CD4-positive, alpha-beta T cell treated with Interleukin-1 beta for 1 hour (primary cell): ENCODE data around the gene OR2V1.
"Not testable (repeated sequence)": the region's sequence is repeated elsewhere in the genome, so short reads cannot be mapped to it uniquely, and the experiment has no call there.

Source experiments
- DNase-seq, 2 donors: peaks; one replicate each; pipeline ENCODE4 v3.0.0-alpha.2; 2020 to 2022

OR2V1 gene

DNA sequence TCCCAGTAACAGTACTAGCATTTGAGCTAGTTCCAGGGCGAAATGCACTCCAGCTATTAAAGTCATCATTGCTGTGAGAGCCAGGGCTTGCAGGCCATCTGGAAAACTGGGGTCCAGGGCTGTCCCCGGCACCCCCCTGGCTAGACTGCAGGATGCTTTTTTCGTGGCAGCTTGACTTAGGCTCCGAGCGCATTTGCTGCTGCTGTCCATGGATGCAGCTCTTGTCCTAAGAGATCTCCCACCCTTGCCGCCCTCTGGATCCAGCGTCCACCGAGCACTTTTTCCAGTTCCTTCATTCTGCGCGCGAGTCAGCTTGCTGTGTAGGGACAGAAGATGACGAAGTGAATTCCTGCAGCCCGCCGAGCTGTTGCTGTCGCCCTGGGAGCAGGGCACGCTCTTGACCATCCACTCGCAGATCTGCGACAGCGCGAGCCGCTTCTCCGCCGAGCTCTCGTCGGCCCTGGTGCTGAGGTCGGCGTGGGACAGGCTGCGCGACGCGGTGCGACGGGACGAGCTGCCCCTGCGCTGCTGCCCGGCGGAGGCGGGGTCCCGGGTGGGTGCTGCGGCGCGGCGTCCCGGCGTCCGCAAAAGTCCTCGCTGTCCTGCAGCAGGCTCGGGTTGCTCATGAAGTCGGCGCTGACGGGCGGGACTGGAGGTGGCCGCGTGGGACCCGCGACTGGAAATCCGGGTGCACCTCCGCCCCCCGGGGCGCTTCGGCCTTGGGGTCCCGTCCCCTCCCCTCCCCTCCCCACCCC lies 30.7 kb downstream of the OR2V1 start:
- DNase-seq = no peak

DNA sequence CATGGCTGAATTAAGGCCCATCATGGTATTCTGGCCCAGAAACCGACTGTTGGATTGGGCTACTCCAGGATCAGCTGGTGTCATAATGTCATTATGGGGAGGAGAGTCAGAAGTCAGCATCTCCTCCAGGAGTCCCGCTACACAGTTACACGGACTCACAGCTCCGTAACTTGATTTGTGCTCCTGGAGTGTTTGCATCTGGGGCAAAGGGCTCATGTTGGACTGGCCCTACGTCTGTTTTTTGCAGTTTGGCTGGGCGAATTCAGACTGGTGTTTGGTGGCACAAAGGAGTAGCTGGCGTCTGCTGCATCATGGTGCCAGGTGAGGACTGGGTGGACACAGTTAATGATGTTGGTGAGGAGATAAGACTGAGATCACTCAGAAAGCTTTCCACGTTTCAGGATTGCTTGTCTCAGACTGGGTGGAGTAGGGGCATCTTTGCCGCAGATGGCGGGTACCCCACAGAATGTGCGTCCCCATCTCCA lies 31.3 kb downstream of the OR2V1 start:
- no peak for DNase-seq

DNA sequence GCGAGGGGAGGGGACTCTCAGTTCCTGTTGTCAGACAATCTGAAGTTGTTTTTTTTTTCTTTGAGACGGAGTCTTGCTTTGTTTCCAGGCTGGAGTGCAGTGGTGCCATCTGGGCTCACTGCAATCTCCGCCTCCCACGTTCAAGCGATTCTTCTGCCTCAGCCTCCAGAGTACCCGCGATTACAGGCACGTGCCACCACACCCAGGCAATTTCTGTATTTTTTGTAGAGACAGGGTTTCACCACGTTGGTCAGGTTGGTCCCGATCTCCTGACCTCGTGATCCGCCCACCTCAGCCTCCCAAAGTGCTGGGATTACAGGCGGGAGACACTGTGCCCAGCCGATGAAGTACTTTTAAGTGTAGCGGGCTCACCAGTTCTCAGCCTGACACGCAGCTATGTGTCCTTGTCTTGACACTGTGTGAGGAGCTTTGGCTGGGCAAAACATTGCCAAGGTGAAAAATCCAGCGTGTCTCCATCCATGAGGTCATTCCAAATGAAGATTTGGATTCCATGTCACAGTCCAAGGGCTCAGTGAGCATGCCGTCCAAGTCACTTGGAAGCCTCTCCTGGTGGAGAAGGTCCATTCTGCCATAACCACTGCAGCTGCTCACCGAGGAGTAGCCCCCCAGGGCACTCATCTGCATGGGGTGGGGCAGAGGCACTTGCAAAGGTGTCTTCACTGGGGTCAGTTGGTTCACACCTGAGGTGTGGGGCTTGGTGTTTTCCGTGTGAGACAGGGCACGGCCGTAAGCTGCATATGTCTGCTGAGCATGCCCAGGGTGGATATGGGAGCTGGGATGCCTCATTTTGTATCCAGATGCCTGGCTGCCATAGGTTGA lies 32.0 kb downstream of the OR2V1 start:
- DNase-seq = no peak

DNA sequence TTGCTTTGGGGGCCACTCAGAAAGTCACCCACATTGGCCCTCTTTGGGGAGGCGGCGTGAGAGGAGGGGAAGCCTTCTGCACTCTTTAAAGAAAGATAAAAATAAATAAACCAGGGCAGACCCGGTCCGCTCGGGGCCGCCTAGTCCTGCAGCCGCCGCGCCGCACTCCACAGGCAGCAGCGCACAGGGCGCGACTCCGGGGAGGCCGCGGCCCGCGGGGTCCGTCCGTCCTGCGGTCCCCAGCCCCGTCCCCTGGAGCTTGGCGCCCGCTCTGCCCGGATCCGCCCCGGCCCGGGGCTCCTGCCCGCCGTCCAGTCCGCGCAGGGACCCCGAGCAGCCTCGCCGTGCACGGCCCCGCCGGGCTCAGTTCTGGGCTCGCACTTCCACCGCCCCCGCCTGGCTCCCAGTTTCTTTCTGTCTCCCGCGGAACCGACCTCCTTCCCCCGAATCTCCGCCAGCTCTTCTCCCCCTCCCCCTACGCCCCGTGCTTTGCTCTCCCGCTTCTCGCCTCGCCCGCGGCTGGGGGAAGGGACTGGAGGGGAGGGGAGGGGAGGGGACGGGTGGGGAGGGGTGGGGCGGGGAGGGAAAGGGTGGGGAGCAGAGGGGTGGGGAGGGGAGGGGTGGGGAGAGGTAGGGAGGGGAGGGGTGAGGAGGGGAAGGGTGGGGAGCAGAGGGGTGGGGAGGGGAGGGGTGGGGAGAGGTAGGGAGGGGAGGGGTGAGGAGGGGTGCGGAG lies 33.0 kb downstream of the OR2V1 start:
- DNase-seq = not testable (repeated sequence)

DNA sequence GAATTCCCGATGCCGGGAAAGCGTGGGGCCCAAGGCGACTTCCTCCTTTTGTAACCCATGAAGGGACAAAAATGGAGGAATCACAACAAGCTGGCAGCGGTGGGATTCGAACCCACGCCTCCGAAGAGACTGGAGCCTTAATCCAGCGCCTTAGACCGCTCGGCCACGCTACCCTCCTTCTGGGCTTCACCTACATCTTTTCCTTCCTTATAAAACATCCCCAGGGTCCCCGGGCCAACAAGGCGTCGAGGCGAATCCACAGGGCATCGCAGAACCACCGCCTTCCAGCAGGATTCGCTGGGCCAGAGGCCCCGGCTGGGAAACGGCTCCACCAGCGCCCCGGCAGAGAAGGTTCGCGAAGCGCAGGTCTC lies 33.6 kb downstream of the OR2V1 start:
- DNase-seq = not testable (repeated sequence)

DNA sequence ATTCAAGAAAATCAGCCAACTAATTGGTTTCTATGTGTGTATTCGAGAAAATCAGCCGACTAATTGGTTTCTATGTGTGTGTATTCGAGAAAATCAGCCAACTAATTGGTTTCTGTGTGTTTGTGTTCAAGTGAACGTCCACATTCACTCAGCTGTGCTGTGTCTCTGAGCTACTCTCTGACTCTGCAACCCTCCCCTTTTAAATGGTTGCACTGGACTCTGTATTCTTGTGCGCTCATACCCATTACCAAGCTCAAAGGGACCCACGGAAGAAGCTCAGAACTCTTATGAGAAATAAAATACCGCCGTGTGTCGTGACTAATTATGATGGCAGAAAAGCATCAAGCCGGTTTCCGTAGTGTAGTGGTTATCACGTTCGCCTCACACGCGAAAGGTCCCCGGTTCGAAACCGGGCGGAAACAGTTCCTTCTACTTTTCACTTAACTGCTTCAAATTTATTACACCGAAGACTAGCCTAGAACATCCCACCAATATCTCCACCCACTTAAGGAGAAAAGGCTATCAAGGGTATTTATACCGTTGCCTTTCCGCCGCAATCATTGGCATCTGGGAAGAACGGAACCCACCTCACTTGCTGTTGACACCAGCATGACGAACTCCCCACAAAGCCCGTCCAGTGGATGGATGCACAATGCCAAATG lies 34.1 kb downstream of the OR2V1 start:
- DNase-seq = not testable (repeated sequence)

GRCh38 chr5:181095162-181095561 lies 35.8 kb downstream of the OR2V1 start:
- DNase-seq = not testable (repeated sequence)

- DNase-seq = no peak
Measured at GRCh38 chr5:181092428-181092827, 38.5 kb downstream of the OR2V1 start.

GRCh38 chr5:181088289-181088688 lies 42.7 kb downstream of the OR2V1 start:
- DNase-seq = no peak

DNA sequence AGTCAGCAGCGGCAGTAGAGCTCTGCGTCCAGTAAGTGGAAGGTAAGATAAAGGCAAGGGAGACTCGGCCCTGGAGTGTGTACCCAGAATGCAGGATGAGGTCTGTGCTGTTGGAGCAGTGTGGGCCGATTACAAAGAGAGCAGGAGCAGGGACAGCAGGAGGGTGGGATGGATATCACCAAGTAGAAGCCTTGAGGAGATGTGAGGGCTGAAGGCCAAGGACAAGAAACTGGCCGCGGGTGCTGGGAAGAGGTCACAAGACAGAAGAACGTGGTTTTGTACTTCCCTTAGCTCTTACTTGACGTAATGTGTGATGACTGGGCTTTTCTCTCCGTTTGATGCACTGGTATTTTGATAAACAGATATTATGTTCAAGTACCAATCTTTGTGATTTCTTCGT lies 43.7 kb downstream of the OR2V1 start:
- no peak for DNase-seq

DNA sequence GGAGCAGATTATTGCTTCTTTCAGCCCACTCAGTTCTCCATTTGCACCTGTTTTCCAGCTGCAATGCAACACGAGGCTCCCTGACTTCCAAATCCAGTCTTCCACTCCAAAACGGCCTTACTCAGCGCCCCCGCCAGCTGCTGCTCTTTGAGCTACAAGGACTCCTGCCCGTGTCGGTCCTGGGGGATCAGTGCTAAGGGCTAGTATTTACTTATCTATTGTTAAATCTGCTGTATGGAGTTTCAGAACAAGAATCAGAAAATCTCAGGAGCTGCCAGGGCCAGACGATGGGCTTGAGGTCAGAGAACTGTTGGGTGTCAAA lies 44.1 kb downstream of the OR2V1 start:
- no peak for DNase-seq

DNA sequence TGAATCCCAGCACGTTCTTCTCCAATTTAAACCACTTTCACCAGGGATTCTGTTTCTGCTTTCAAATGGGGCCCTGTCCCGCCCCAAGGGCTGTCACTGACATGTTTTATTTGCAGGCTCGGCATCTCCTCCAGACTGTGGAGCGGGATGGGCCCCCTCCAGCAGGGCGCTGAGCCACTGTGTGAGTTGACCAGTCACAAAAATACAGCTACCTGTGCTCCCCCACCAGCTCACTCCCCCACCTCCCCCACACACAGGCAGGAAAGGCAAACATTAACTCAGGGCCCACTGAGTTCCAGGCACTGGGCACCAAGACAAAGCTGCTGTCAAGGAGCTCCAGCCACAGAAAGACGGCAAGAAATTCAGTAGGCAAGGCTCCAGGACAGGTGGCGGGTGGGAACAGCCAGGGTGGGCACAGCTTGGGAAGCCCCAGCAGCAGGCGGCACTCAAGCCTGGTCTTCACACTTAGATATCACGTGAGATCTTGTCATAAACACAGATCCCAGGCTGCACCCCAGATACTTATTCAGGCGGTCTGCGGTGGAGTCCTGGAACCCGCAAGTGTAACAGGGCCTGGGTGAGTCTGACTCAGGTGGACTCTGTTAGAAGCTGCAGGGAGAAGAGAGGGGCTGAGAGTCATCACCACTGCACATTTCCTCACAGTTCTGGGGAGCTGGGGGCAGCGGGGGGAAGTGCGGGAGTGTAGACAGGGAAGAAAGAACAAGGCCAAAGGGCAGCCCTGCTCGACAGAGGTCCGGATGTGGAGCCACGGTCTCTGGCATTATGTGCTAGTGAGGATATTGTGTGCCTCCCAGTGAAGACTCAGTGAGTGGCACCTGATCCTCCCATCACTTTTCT lies 44.7 kb downstream of the OR2V1 start:
- no peak for DNase-seq

DNA sequence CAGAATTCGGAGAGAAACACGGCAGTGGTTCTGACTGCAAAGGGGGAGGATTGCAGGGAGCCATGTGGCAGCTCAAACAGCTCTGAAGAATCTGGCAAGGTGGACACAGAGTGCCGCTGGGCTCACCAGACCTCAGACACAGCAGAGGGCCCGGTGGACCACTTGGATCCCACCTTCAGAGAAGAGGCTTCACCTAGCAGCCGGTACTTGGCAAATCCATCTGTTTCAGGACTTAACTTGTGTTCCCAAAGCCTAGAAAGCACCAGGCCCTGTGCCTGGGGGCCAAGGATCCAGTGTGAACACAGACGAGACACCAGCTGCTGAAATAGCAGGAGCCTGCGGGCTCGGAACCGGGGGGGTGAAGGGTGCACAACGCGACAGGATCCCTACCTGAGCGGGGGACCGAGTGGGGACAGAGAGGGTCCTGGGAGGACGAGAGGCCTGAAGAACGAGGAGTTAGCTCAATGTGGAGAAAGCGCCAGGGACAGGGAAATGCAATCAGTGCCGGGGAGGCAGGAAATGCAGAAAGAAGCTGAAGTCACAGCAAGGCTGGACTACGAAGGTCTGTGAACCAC lies 46.3 kb downstream of the OR2V1 start:
- DNase-seq = no peak

GRCh38 chr5:181081989-181082388 lies 49.0 kb downstream of the OR2V1 start:
- DNase-seq = no peak

- DNase-seq = no peak
Measured at GRCh38 chr5:181076920-181077319, 54.0 kb downstream of the OR2V1 start.
